GM23248 (cell line): ENCODE measurements around the gene KIF2A. TPM values are rescaled to one million over a fixed set of nuclear protein-coding genes. Genes with fewer than 3 reads are reported as not detected.
"Not testable (repeated sequence)": the region's sequence is repeated elsewhere in the genome, so short reads cannot be mapped to it uniquely, and the experiment has no call there.

Experiments
- DNase-seq: peaks from one replicate; pipeline ENCODE4 v3.0.0-alpha.2; 2015
- H2AFZ ChIP-seq: fragments of 200-600 bp; sonication (generic); 2 replicates; pipeline ENCODE4 v1.6.1; 2016; ENCODE audit warnings: antibody characterized with exemption
- H3F3A ChIP-seq: fragments of 200-600 bp; sonication (generic); 2 replicates; pipeline ENCODE4 v1.6.1; 2016; ENCODE audit warnings: mild to moderate bottlenecking, antibody characterized with exemption, mixed run types; ENCODE audit not compliant: insufficient read depth
- H3K27ac ChIP-seq: fragments of 200-600 bp; sonication (generic); 2 replicates; pipeline ENCODE4 v1.5.1; 2016; ENCODE audit warnings: mild to moderate bottlenecking
- H3K27me3 ChIP-seq: fragments of 200-600 bp; sonication (generic); replicated peaks from 2 replicates; pipeline ENCODE4 v1.6.1; 2016; ENCODE audit warnings: mild to moderate bottlenecking; ENCODE audit not compliant: insufficient read depth
- H3K36me3 ChIP-seq: fragments of 200-600 bp; sonication (generic); 2 replicates; pipeline ENCODE4 v1.6.1; 2016; ENCODE audit warnings: low read depth, mild to moderate bottlenecking
- H3K4me1 ChIP-seq: fragments of 200-600 bp; sonication (generic); 2 replicates; pipeline ENCODE4 v1.6.1; 2016; ENCODE audit warnings: mild to moderate bottlenecking; ENCODE audit not compliant: insufficient read depth
- H3K4me2 ChIP-seq: fragments of 200-600 bp; sonication (generic); one replicate; pipeline ENCODE4 v1.6.1; 2016; ENCODE audit warnings: mild to moderate bottlenecking; ENCODE audit not compliant: unreplicated experiment
- H3K4me3 ChIP-seq: fragments of 200-600 bp; sonication (generic); 2 replicates; pipeline ENCODE4 v1.5.1; 2016; ENCODE audit warnings: mild to moderate bottlenecking
- H3K79me2 ChIP-seq: fragments of 200-600 bp; sonication (generic); 2 replicates; pipeline ENCODE4 v1.6.1; 2016; ENCODE audit warnings: mild to moderate bottlenecking; ENCODE audit not compliant: insufficient read depth
- H3K9ac ChIP-seq: fragments of 200-600 bp; sonication (generic); 2 replicates; pipeline ENCODE4 v1.6.1; 2016; ENCODE audit warnings: mild to moderate bottlenecking
- H3K9me2 ChIP-seq: fragments of 200-600 bp; sonication (generic); 2 replicates; pipeline ENCODE4 v1.6.1; 2016; ENCODE audit warnings: mixed run types, mild to moderate bottlenecking, moderate library complexity; ENCODE audit not compliant: insufficient read depth
- H3K9me3 ChIP-seq: fragments of 200-600 bp; sonication (generic); one replicate; pipeline ENCODE4 v1.6.1; 2017; ENCODE audit warnings: low read depth
- H4K20me1 ChIP-seq: fragments of 200-600 bp; sonication (generic); 2 replicates; pipeline ENCODE4 v1.6.0; 2016; ENCODE audit not compliant: insufficient read depth
- EZH2 ChIP-seq: fragments of 200-600 bp; sonication (generic); IDR thresholded peaks from 2 replicates; pipeline ENCODE4 v1.6.1; 2018; ENCODE audit warnings: antibody characterized with exemption, mild to moderate bottlenecking; ENCODE audit not compliant: insufficient read depth, poor library complexity, severe bottlenecking
- EZH2phosphoT487 ChIP-seq: fragments of 200-600 bp; sonication (generic); IDR thresholded peaks from 2 replicates; pipeline ENCODE4 v1.6.1; 2018; ENCODE audit warnings: antibody characterized with exemption, moderate library complexity, mild to moderate bottlenecking, low read depth; ENCODE audit not compliant: insufficient read depth
- WGBS, 2 experiments: methylation state at CpG; one replicate each; pipeline ENCODE4 v1.1.6; 2015 to 2017; ENCODE audit warnings: low lambda C conversion rate in 2 of 2, low coverage in 1 of 2; ENCODE audit errors: missing lambda C conversion rate in 2 of 2; 5-methylcytosine and 5-hydroxymethylcytosine counted together
- in situ Hi-C: fragments of 300-500 bp; cut with MboI; formaldehyde crosslinking; loops from 2 replicates; pipeline ENCODE4 v1.15.0; 2020
- polyA plus RNA-seq: library from polyadenylated mRNA; unstranded; fragments of >200 nt; fragmentation: Nextera tagmentation; extraction: Ambion mirVana; gene quantifications from 2 replicates; pipeline ENCODE4 v1.2.1, GENCODE V29; 2016
- total RNA-seq: library from RNA; depleted of rRNA; stranded (reverse); fragments of >200 nt; shearing (Covaris generic); gene quantifications from 2 replicates; pipeline ENCODE4 v1.2.3, GENCODE V29; 2014

Gene KIF2A
- total and polyA plus RNA-seq, 2 experiments from 2014 or later, result 38.2 to 40.0 TPM

GRCh38 chr5:62286834-62287233 is 19.2 kb upstream of the KIF2A start:
- H3K4me1 ChIP-seq, result no peaks in the 10 kb centered on the region
- H2AFZ ChIP-seq, result no peak overlapping the region
- H3K27me3 ChIP-seq, result peaks cover 12% of the 10 kb centered on the region; the same call in 1 of the 2 replicates
- H3K4me2 ChIP-seq, result no peak overlapping the region
- no peaks in the 10 kb centered on the region for H3K36me3 ChIP-seq
- H3F3A ChIP-seq, result no peaks in the 10 kb centered on the region
- no peak overlapping the region for H3K9ac ChIP-seq
- no peaks in the 10 kb centered on the region for H3K9me3 ChIP-seq
- H3K4me3 ChIP-seq, result no peak overlapping the region
- no peaks in the 10 kb centered on the region for H4K20me1 ChIP-seq
- no peak for DNase-seq
- in situ Hi-C loops, result no loop called here
- H3K79me2 ChIP-seq, result no peaks in the 10 kb centered on the region
- H3K27ac ChIP-seq, result no peak overlapping the region
- no peak for TF ChIP-seq EZH2phosphoT487
- no peak for TF ChIP-seq EZH2
- 25 to 39% methylated on average over 3 of the region's 3 CpGs for WGBS, 2 experiments
- H3K9me2 ChIP-seq, result no peaks in the 10 kb centered on the region

- Histone ChIP-seq H3K4me2 (no peak overlapping the region), H3F3A (no peaks in the 10 kb centered on the region), H2AFZ (no peak overlapping the region), H3K4me1 (no peaks in the 10 kb centered on the region), H3K27ac (no peak overlapping the region), H3K79me2 (no peaks in the 10 kb centered on the region), H3K4me3 (no peak overlapping the region), H3K9ac (no peak overlapping the region), H3K36me3 (no peaks in the 10 kb centered on the region), H3K27me3 (peaks cover 12% of the 10 kb centered on the region; the same call in 1 of the 2 replicates), H3K9me2 (no peaks in the 10 kb centered on the region), H3K9me3 (no peaks in the 10 kb centered on the region), H4K20me1 (no peaks in the 10 kb centered on the region)
- in situ Hi-C loops, result no loop called here
- no peak for TF ChIP-seq EZH2
- no peak for TF ChIP-seq EZH2phosphoT487
- DNase-seq, result no peak
- 52 to 60% methylated on average over 3 of the region's 3 CpGs for WGBS, 2 experiments
These were observed 18.8 kb upstream of the KIF2A start for GRCh38 chr5:62287237-62287636.

GRCh38 chr5:62288118-62288517 is 17.9 kb upstream of the KIF2A start:
- Histone ChIP-seq H3K9me2 (no peaks in the 10 kb centered on the region), H3K4me3 (no peak overlapping the region), H3K36me3 (no peaks in the 10 kb centered on the region), H3K9ac (no peak overlapping the region), H3F3A (no peaks in the 10 kb centered on the region), H3K4me1 (no peaks in the 10 kb centered on the region), H3K27me3 (peaks cover 12% of the 10 kb centered on the region; the same call in 1 of the 2 replicates), H4K20me1 (no peaks in the 10 kb centered on the region), H3K27ac (no peak overlapping the region), H3K9me3 (no peaks in the 10 kb centered on the region), H2AFZ (no peak overlapping the region), H3K4me2 (no peak overlapping the region), H3K79me2 (no peaks in the 10 kb centered on the region)
- DNase-seq, result no peak
- WGBS, 2 experiments, result 82 to 94% methylated on average over 1 of the region's 1 CpG
- TF ChIP-seq EZH2phosphoT487, result no peak
- no peak for TF ChIP-seq EZH2
- in situ Hi-C loops, result no loop called here

GRCh38 chr5:62289813-62290212 is 16.2 kb upstream of the KIF2A start:
- Histone ChIP-seq H2AFZ (no peak overlapping the region), H3K4me1 (no peaks in the 10 kb centered on the region), H3K27me3 (peaks cover 12% of the 10 kb centered on the region; the same call in 1 of the 2 replicates), H4K20me1 (no peaks in the 10 kb centered on the region), H3K4me3 (no peak overlapping the region), H3K9me3 (no peaks in the 10 kb centered on the region), H3K27ac (no peak overlapping the region), H3K36me3 (no peaks in the 10 kb centered on the region), H3F3A (no peaks in the 10 kb centered on the region), H3K9me2 (no peaks in the 10 kb centered on the region), H3K9ac (no peak overlapping the region), H3K4me2 (no peak overlapping the region), H3K79me2 (no peaks in the 10 kb centered on the region)
- in situ Hi-C loops, result no loop called here
- TF ChIP-seq EZH2 (no peak), EZH2phosphoT487 (no peak)
- DNase-seq, result no peak

GRCh38 chr5:62291829-62292228 is 14.2 kb upstream of the KIF2A start:
- H3F3A ChIP-seq, H3K27me3 ChIP-seq, H3K4me2 ChIP-seq, H4K20me1 ChIP-seq, H2AFZ ChIP-seq, in situ Hi-C loops, H3K9ac ChIP-seq, H3K4me3 ChIP-seq, H3K27ac ChIP-seq, DNase-seq, H3K79me2 ChIP-seq, H3K36me3 ChIP-seq, H3K4me1 ChIP-seq, H3K9me2 ChIP-seq, H3K9me3 ChIP-seq: not testable (repeated sequence)
- 51 to 52% methylated on average over 11 of the region's 11 CpGs for WGBS, 2 experiments
